GM06990 (cell line): ENCODE results near the gene PEBP1.

ENCODE experiments used
- DNase-seq: peaks from one replicate; pipeline ENCODE4 v3.0.0-alpha.2; 2011; ENCODE audit not compliant: insufficient read length; ENCODE audit errors: extremely low read depth
- H3K27me3 ChIP-seq: replicated peaks from 2 replicates; pipeline ENCODE4 v1.6.0; 2011; ENCODE audit warnings: low read length; ENCODE audit not compliant: control insufficient read depth, insufficient read depth
- H3K36me3 ChIP-seq: 2 replicates; pipeline ENCODE4 v1.5.1; 2011; ENCODE audit warnings: low read length; ENCODE audit not compliant: control insufficient read depth, insufficient read depth
- H3K4me3 ChIP-seq: replicated peaks from 2 replicates; pipeline ENCODE4 v1.5.1; 2011; ENCODE audit warnings: low read depth, mild to moderate bottlenecking, control low read depth, low read length
- CTCF ChIP-seq: IDR thresholded peaks from 2 replicates; pipeline ENCODE4 v1.5.1; 2011; ENCODE audit warnings: low read length, control low read depth, mild to moderate bottlenecking, inconsistent platforms; ENCODE audit not compliant: insufficient read depth, poor library complexity, severe bottlenecking

The PEBP1 gene

DNA sequence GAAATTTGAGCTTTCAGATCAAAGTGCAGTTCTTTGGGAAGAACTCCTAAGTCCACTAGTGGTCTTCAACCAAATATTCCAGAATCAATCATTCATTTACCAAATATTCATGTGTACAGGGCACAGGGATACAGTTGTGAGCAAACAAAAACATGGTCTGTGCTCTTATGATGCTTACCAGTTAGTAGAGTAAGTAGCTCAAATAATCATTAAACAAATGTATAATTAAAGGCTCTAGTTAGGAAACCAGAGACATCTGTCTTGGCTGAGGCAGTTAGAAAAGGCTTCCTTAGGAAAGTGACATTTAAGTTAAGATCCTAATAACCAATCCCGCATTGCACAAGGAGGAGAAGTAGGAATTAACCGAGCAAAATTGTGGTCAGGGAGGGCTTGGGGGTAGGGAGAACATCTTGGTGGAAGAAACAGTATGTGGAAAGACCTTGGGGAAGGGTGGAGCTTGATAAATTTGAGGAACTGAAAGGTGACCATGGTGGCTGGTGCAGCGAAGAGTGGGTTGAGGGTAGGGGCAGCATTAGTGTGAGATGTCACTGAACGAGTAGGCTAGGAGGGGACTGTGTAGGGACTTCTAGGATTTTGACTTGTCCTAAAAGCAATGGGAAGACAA, 40.0 kb downstream of the PEBP1 start:
- H3K4me3 ChIP-seq, result no peak overlapping the region
- no peaks in the 10 kb centered on the region for H3K27me3 ChIP-seq
- no peak for DNase-seq
- peaks cover 7% of the 10 kb centered on the region for H3K36me3 ChIP-seq
- TF ChIP-seq CTCF, result no peak

DNA sequence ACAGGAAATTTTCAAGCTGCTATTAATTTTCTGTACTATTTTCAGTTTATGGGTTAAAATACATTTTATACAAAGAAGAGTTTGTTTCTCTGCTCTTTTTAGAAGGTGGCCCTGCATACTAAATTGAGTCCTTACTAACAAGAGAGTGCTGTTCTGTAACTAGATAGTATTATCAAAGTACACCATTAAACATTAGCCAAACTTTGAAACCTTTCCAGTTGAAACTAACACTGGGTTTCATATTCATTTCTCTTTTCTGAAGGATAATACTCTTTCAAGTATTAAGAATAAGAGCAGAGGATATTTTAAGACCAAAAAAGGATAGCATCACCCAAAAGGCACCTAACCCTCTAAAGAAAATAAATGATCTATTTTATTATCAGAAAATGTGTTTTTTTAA, 47.2 kb downstream of the PEBP1 start:
- TF ChIP-seq CTCF, result no peak
- DNase-seq, result no peak
- Histone ChIP-seq H3K36me3 (peaks cover 4% of the 10 kb centered on the region), H3K27me3 (no peaks in the 10 kb centered on the region), H3K4me3 (no peak overlapping the region)

DNA sequence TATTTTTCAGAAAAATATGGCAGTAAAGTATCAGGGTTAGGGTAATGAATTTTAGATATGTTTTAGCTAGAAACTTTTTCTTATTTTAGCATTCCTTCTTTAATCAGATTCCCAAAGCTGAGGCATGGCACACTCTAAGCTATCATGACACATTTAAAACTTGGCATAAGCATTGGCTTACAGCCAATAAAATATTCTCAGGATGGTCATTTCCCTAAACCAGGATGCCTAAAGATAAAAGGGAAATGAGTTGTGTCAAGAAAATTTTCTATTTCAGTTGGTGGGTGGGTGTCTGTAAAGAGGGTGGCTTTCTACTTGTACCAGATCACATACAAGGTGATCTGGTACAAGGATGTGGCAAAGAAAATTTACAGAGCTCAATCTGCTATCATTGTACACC, 47.8 kb downstream of the PEBP1 start:
- no peak for DNase-seq
- no peaks in the 10 kb centered on the region for H3K27me3 ChIP-seq
- peaks cover 4% of the 10 kb centered on the region for H3K36me3 ChIP-seq
- TF ChIP-seq CTCF, result no peak
- H3K4me3 ChIP-seq, result no peak overlapping the region

DNA sequence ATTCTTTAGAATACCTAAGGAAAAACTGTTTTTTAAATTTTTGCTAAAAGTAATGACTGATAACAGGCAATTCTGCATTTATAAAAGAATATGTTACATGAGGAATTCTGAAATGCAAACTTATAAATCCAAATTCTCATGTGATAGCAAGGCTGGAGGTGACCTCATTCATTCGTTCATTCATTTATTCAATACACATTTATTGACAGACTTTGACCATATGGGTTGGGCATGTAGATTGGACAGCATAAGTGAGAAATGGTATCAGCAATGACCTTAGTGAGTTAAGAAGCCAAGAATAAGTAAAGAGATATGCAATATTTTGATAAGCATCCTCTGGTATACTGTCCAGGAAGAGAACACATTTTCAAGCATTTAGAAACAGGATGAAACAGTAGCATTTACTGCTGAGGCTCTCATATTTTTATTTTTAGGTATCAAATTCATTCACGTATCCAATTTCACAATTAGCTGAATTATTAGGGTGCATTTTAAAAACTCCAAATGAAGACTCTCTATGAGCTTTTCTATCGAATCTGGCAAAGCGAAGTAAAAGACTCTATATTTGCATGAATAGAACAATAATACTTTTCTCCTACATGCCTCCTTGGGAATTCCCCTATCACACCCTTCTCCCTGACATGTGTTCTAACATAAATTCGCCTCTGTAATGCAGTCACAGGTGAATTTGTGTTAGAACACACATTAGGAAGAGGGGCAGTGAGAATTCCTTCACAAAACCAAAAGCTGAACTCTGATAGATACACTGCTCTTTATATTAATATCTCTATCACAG, 49.9 kb downstream of the PEBP1 start:
- Histone ChIP-seq H3K4me3 (no peak overlapping the region), H3K36me3 (peaks cover 7% of the 10 kb centered on the region), H3K27me3 (no peaks in the 10 kb centered on the region)
- TF ChIP-seq CTCF, result no peak
- DNase-seq, result no peak

DNA sequence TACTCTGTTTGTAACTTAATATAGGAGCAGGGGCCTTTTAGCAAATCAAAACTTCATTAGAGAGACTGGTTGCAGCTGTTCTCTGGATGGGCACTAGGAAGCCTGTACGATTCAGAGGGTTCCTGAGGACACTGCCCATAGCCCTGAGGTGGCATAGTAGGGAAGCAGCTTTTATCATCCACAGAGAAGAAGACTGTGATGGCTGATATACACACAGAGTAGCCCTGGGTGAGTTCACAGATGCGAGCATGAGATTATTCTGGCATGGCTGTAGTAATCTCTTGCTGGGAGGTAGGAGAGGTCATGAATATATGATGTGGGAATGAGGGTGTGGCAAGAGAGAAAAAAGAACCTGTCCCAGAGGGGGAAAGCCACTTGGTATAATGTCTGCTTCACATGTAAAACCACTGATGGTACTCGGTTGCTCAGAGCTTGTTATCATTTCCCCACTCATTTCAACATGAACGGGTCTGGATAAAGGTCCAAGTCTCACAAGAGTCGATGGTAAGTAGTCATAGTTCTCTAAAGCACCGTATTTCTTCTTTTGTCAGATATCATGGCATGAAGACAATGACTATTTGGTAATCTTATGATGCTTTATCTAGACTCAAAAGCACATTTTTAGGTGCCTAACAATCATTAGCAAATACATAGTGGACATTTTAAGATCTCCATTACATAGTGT, 52.0 kb downstream of the PEBP1 start:
- peaks cover 3% of the 10 kb centered on the region for H3K36me3 ChIP-seq
- DNase-seq, result no peak

More for the DNA sequence above, 52.0 kb downstream of the PEBP1 start:
- no peak for TF ChIP-seq CTCF
- H3K4me3 ChIP-seq, result no peak overlapping the region
- no peaks in the 10 kb centered on the region for H3K27me3 ChIP-seq
